Measurements from ENCODE around the gene CLDN9. TPM values are rescaled to one million over a fixed set of nuclear protein-coding genes. Genes with fewer than 3 reads are reported as not detected.

CLDN9 gene
- polyA plus RNA-seq, 1 donor from 2014 or later: not detected

DNA sequence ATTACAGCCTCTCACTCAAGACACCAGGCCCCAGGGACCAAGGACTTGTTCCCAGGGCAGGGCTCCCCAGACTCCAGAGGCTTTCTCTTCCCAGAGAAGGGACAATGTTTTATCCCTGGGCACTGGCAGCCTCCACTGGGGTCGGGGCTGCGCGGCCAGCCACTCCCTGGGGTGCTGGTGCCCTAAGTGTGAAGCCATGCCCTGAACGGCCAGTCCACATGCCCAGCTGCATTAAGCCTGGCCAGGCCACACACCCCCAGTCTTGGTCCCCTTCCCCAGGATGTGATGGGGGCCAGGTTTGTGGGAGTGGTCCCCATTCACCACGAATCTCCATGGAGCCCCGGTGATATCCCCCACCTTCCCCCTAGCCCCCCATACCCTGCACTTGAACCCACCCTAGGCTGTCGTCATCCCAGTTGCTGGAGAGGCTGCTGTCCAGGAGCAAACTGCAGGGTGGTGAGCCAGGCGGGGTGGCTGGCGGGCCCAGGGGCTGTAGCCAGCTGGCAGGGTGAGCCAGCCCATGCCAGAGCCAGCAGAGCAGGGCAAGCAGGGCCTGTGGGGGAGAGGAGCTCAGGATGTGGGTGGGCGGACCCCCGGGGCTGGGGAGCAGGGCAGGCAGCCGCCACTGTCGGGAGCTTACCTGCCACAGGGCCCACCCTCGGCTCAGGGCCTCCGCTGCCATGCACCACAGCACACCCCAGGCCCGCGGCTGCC is 39.0 kb upstream of the CLDN9 start:
- Histone ChIP-seq H3K9me2 (ENCODE audit: insufficient read depth, low read length) (no peaks in the 10 kb centered on the region), H4K20me1 (ENCODE audit: insufficient read depth) (no peaks in the 10 kb centered on the region), H3K27ac (ENCODE audit: low read length) (no peak overlapping the region), H3K79me2 (replicated peaks; ENCODE audit: insufficient read depth, low read length) (no peaks in the 10 kb centered on the region), H3K9me3 (ENCODE audit: low read length) (no peaks in the 10 kb centered on the region), H3K27me3 (ENCODE audit: insufficient read depth, low read depth, low read length) (no peaks in the 10 kb centered on the region), H3K4me3 (ENCODE audit: low read length) (no peak overlapping the region), H2AFZ (ENCODE audit: low read depth, low read length) (no peak overlapping the region), H3K36me3 (ENCODE audit: insufficient read depth, low read length) (no peaks in the 10 kb centered on the region), H3K4me2 (ENCODE audit: low read length) (no peak overlapping the region), H3K9ac (ENCODE audit: low read length) (no peak overlapping the region), H3F3A (ENCODE audit: insufficient read depth, low read length, poor library complexity, severe bottlenecking) (no peaks in the 10 kb centered on the region)
- TF ChIP-seq SMC3 (conservative IDR thresholded peaks at IDR 0.05; ENCODE audit: poor library complexity) (no peak), RAD21 (conservative IDR thresholded peaks at IDR 0.05) (no peak), TAF1 (IDR thresholded peaks at IDR 0.05; ENCODE audit: low read depth) (no peak), MXI1 (conservative IDR thresholded peaks at IDR 0.05; ENCODE audit: poor library complexity, severe bottlenecking) (no peak), POLR2AphosphoS5 (IDR thresholded peaks at IDR 0.05) (no peak), EP300 (conservative IDR thresholded peaks at IDR 0.05; ENCODE audit: poor library complexity, severe bottlenecking) (no peak), EZH2 (IDR thresholded peaks at IDR 0.05; ENCODE audit: borderline replicate concordance, insufficient read depth, low read length, poor library complexity, severe bottlenecking) (no peak), CTCF (IDR thresholded peaks at IDR 0.05; ENCODE audit: poor library complexity, severe bottlenecking) (no peak)
- TF ChIP-seq, protein P1, sequence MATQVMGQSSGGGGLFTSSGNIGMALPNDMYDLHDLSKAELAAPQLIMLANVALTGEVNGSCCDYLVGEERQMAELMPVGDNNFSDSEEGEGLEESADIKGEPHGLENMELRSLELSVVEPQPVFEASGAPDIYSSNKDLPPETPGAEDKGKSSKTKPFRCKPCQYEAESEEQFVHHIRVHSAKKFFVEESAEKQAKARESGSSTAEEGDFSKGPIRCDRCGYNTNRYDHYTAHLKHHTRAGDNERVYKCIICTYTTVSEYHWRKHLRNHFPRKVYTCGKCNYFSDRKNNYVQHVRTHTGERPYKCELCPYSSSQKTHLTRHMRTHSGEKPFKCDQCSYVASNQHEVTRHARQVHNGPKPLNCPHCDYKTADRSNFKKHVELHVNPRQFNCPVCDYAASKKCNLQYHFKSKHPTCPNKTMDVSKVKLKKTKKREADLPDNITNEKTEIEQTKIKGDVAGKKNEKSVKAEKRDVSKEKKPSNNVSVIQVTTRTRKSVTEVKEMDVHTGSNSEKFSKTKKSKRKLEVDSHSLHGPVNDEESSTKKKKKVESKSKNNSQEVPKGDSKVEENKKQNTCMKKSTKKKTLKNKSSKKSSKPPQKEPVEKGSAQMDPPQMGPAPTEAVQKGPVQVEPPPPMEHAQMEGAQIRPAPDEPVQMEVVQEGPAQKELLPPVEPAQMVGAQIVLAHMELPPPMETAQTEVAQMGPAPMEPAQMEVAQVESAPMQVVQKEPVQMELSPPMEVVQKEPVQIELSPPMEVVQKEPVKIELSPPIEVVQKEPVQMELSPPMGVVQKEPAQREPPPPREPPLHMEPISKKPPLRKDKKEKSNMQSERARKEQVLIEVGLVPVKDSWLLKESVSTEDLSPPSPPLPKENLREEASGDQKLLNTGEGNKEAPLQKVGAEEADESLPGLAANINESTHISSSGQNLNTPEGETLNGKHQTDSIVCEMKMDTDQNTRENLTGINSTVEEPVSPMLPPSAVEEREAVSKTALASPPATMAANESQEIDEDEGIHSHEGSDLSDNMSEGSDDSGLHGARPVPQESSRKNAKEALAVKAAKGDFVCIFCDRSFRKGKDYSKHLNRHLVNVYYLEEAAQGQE (IDR thresholded peaks at IDR 0.05; ENCODE audit: borderline replicate concordance): no peak

DNA sequence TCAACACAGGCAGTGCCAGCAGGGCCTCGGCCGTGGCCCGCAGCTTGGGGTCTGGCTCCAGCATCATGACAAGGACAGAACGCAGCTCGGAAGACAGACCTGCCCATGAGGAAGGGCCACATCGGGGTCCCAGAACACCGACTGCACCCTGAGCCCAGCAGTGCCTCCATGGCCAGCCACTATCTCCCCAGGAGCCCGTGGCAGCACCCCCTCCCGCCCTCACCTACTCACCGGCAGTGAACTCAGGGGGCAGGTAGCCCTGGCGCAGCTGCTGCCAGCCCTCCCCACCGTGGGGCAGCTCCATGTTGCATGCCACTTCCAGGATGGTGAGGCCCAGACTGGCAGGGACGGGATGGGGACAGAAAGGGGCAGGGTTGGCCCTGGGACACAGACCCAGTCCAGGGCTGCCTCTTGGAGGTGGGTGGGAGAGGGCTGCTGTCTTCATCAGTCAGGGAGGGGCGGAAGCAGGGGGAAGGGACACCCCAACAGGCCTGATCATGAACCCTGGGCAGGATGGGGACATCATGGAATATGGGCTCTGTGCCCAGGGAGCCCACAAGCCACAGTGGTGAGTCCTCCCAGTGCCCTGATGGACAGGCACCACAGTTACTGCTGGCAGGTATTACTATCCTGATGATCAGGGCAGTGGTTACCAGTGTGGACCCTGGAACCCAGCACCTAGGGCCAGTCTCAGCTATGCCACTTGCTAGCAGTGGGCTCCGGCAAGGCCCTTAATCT is 38.2 kb upstream of the CLDN9 start:
- Histone ChIP-seq H3K9me3 (ENCODE audit: low read length) (no peaks in the 10 kb centered on the region), H3K4me2 (ENCODE audit: low read length) (no peak overlapping the region), H3K27ac (ENCODE audit: low read length) (no peak overlapping the region), H3K27me3 (ENCODE audit: insufficient read depth, low read depth, low read length) (no peaks in the 10 kb centered on the region), H2AFZ (ENCODE audit: low read depth, low read length) (no peak overlapping the region), H3K36me3 (ENCODE audit: insufficient read depth, low read length) (no peaks in the 10 kb centered on the region), H4K20me1 (ENCODE audit: insufficient read depth) (no peaks in the 10 kb centered on the region), H3K9me2 (ENCODE audit: insufficient read depth, low read length) (no peaks in the 10 kb centered on the region), H3K79me2 (replicated peaks; ENCODE audit: insufficient read depth, low read length) (no peaks in the 10 kb centered on the region), H3K4me3 (ENCODE audit: low read length) (no peak overlapping the region), H3F3A (ENCODE audit: insufficient read depth, low read length, poor library complexity, severe bottlenecking) (no peaks in the 10 kb centered on the region), H3K9ac (ENCODE audit: low read length) (no peak overlapping the region)
- TF ChIP-seq CTCF (IDR thresholded peaks at IDR 0.05; ENCODE audit: poor library complexity, severe bottlenecking): no peak
- TF ChIP-seq EZH2 (IDR thresholded peaks at IDR 0.05; ENCODE audit: borderline replicate concordance, insufficient read depth, low read length, poor library complexity, severe bottlenecking): no peak
- TF ChIP-seq TAF1 (IDR thresholded peaks at IDR 0.05; ENCODE audit: low read depth): no peak
- TF ChIP-seq RAD21 (conservative IDR thresholded peaks at IDR 0.05): no peak
- TF ChIP-seq, protein P1 (IDR thresholded peaks at IDR 0.05; ENCODE audit: borderline replicate concordance): no peak
- no peak for TF ChIP-seq SMC3 (conservative IDR thresholded peaks at IDR 0.05; ENCODE audit: poor library complexity)
- TF ChIP-seq POLR2AphosphoS5 (IDR thresholded peaks at IDR 0.05): no peak
- TF ChIP-seq MXI1 (conservative IDR thresholded peaks at IDR 0.05; ENCODE audit: poor library complexity, severe bottlenecking): no peak
- TF ChIP-seq EP300 (conservative IDR thresholded peaks at IDR 0.05; ENCODE audit: poor library complexity, severe bottlenecking): no peak

Measured in neural cell (in vitro differentiated cells).